Skeletal muscle tissue (tissue), 4 donors: ENCODE data around the gene CES4A. TPM values are rescaled to one million over a fixed set of nuclear protein-coding genes. Genes with fewer than 3 reads are reported as not detected.
A peak's percentile ranks its signal among the peaks of the same experiment; 100 is the strongest.

ENCODE experiments used
- H3K27ac ChIP-seq: one replicate; pipeline ENCODE4 v1.7.0; 2013; ENCODE audit warnings: mild to moderate bottlenecking, low read depth, low read length, inconsistent platforms
- H3K27me3 ChIP-seq, 3 donors: one replicate each; pipeline ENCODE4 v1.7.0; 2013; ENCODE audit warnings: low read length in 3 of 3; ENCODE audit not compliant: control insufficient read depth in 3 of 3, insufficient read depth in 3 of 3
- H3K36me3 ChIP-seq, 3 donors: one replicate each; pipeline ENCODE4 v1.7.0; 2013; ENCODE audit warnings: low read length in 3 of 3; ENCODE audit not compliant: control insufficient read depth in 3 of 3, insufficient read depth in 3 of 3
- H3K4me1 ChIP-seq, 3 donors: one replicate each; pipeline ENCODE4 v1.7.0; 2013; ENCODE audit warnings: low read length in 3 of 3, mild to moderate bottlenecking in 3 of 3; ENCODE audit not compliant: control insufficient read depth in 3 of 3, insufficient read depth in 3 of 3
- H3K4me3 ChIP-seq, 3 donors: one replicate each; pipeline ENCODE4 v1.7.0; 2013; ENCODE audit warnings: low read length in 3 of 3
- H3K9ac ChIP-seq, 3 donors: one replicate each; pipeline ENCODE4 v1.7.0; 2013; ENCODE audit warnings: low read length in 3 of 3, mild to moderate bottlenecking in 3 of 3, moderate library complexity in 2 of 3, low read depth in 1 of 3
- H3K9me3 ChIP-seq, 3 donors: one replicate each; pipeline ENCODE4 v1.7.0; 2013; ENCODE audit warnings: low read length in 3 of 3; ENCODE audit not compliant: control insufficient read depth in 3 of 3
- total RNA-seq: library from RNA; depleted of rRNA; stranded (reverse); fragments of >200 nt; gene quantifications from one replicate; pipeline ENCODE4 v1.2.3, GENCODE V29; 2014
- donor health status: Osteomylitis.

Gene CES4A
- total RNA-seq, 1 donor from 2014 or later = 1.0 TPM

GRCh38 chr16:66947302-66948065 lies 40.9 kb upstream of the CES4A start:
- H3K36me3 ChIP-seq = peaks cover 10 to 16% (median 15%) of the 10 kb centered on the region in 3 donors
- H3K4me3 ChIP-seq = peak overlapping the region; percentile 78 to 86 (median 82)
- H3K4me1 ChIP-seq = peaks cover 9 to 27% (median 12%) of the 10 kb centered on the region in 3 donors
- peak overlapping the region; percentile 79 to 94 (median 79) for H3K9ac ChIP-seq
- H3K27me3 ChIP-seq = peaks cover 0 to 3% (median 0%) of the 10 kb centered on the region in 3 donors
- no peaks in the 10 kb centered on the region for H3K9me3 ChIP-seq
- H3K27ac ChIP-seq = peak overlapping the region; percentile 79

DNA sequence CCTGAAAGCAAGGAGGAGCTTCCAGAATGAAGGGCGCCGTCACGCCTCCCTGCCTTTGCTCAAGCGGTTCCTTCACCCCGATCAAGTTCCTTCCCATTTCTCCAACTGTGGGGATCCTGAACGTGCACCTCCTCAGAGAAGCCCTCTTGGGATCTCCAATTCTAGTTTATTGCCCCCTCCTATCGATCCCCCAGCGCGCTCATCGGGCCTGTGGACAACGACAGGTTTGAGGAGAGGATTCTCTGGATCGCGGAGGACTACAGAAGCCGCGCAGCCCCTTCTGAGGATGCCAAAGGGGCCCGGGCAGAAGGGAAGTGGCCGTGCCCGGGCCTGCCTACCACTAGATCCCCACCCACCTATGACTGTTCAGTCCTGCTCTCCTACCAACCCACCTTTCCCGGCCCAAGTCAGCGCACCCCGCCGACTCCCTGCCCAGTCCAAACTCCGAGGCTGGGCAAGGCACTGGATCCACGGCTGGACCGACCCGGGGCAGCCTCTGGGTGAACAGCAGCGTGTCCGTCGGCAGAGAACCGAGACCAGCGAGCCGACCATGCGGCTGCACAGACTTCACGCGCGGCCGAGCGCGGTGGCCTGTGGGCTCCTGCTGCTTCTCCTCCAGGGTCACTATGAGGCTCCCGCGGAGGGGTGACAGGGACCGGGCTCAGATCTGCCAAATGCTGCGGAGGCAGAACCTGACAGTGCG lies 40.1 kb upstream of the CES4A start:
- H3K36me3 ChIP-seq = peaks cover 4 to 8% (median 8%) of the 10 kb centered on the region in 3 donors
- H3K27ac ChIP-seq = peak overlapping the region; percentile 79
- H3K27me3 ChIP-seq = peaks cover 0 to 3% (median 0%) of the 10 kb centered on the region in 3 donors
- no peaks in the 10 kb centered on the region for H3K9me3 ChIP-seq
- H3K9ac ChIP-seq = peak overlapping the region; percentile 79 to 94 (median 79)
- peak overlapping the region; percentile 78 to 86 (median 82) for H3K4me3 ChIP-seq
- H3K4me1 ChIP-seq = peaks cover 12 to 30% (median 14%) of the 10 kb centered on the region in 3 donors

DNA sequence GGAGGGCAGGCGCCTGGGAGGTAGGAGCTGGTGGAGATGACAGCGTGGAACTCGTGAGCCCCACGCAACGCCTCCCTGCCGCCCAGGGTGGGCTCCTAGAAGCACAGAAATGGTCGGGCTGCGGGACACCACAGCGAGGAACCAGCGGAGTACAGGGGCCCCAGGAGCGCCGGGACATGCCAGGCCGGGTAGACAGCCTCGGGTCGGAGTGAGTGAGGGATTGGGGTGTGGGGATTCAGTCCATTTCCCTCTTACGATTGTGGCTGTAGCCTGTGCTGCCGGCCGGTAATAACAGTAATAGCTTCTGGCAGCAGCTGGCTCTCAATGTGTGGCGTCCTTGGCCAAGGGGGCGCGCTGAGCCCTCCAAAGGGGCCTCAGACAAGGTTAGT lies 39.6 kb upstream of the CES4A start:
- Histone ChIP-seq H3K9me3 (no peaks in the 10 kb centered on the region), H3K36me3 (peaks cover 0 to 2% (median 2%) of the 10 kb centered on the region in 3 donors), H3K27ac (peak overlapping the region; percentile 79), H3K27me3 (peaks cover 0 to 3% (median 0%) of the 10 kb centered on the region in 3 donors), H3K4me3 (peak overlapping the region; percentile 78 to 86 (median 82)), H3K4me1 (peaks cover 12 to 35% (median 19%) of the 10 kb centered on the region in 3 donors), H3K9ac (peak overlapping the region; percentile 79 to 94 (median 79))

GRCh38 chr16:66949472-66949871 lies 38.9 kb upstream of the CES4A start:
- Histone ChIP-seq H3K36me3 (no peaks in the 10 kb centered on the region), H3K4me1 (peaks cover 12 to 37% (median 21%) of the 10 kb centered on the region in 3 donors), H3K9me3 (no peaks in the 10 kb centered on the region), H3K4me3 (peak overlapping the region; percentile 78 to 86 (median 82)), H3K27ac (peak overlapping the region; percentile 79), H3K9ac (peak overlapping the region; percentile 79 to 94 (median 79)), H3K27me3 (peaks cover 0 to 3% (median 0%) of the 10 kb centered on the region in 3 donors)

DNA sequence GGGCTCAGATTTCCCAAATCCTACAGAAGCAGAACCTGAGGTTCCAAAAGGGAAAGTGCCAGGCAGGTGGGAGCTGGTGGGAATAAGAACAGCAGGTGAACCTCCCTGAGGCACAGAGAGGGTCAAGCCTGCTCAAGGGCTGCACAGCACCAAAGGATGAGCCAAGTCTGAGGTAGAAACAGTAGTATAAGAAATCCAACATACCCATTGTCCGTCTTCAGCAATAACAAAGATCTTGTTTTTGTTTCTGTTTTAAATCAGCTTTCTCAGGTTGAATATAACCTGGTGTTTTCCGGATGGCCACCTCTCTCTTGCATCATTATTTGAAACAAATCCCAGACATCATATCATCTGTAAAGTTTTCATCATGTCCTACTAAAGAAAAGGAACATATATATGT lies 38.0 kb upstream of the CES4A start:
- peak overlapping the region; percentile 2 to 56 (median 38) for H3K4me3 ChIP-seq
- H3K9me3 ChIP-seq = no peaks in the 10 kb centered on the region
- H3K36me3 ChIP-seq = no peaks in the 10 kb centered on the region
- H3K27ac ChIP-seq = peak overlapping the region; percentile 11
- H3K27me3 ChIP-seq = peaks cover 0 to 3% (median 0%) of the 10 kb centered on the region in 3 donors
- H3K9ac ChIP-seq = peak overlapping the region in 2 of 3 donors; percentile 7 to 94
- peaks cover 12 to 37% (median 25%) of the 10 kb centered on the region in 3 donors for H3K4me1 ChIP-seq

DNA sequence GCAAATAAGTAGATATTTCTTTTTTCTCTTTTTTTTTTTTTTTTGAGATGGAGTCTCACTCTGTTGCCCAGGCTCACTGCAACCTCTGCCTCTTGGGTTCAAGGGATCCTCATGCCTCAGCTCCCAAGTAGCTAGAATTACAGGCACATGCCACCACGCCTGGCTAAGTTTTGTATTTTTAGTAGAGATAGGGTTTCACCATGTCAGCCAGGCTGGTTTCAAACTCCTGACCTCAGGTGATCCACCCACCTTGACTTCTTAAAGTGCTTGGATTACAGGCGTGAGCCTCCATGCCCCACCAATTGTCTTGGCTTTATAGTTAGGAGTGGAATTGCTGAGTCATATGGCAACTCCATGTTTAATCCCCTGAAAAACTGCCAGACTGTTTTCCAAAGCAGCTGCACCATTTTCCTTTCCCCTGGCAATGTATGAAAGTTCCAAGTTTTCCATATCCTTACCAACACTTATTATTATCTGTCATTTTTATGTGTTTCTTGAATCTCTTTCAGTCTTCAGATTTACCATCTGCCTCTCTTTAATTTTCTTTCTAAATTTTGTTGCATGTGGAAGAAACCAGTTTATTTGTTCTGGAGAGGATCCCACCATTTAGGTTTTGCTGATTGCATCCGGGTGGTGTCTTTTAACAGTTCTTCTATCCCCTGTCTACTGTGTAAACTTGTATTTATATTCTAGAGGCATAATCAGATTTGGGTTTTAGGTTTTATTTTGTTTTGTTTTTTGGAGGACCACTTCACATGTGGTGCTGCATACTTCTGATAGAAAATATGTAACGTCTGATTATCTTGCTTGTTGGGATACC lies 37.2 kb upstream of the CES4A start:
- Histone ChIP-seq H3K9ac (no peak overlapping the region), H3K27ac (peak overlapping the region; percentile 26), H3K4me1 (peaks cover 12 to 37% (median 25%) of the 10 kb centered on the region in 3 donors), H3K9me3 (no peaks in the 10 kb centered on the region), H3K27me3 (peaks cover 0 to 3% (median 0%) of the 10 kb centered on the region in 3 donors), H3K36me3 (no peaks in the 10 kb centered on the region), H3K4me3 (no peak overlapping the region)

DNA sequence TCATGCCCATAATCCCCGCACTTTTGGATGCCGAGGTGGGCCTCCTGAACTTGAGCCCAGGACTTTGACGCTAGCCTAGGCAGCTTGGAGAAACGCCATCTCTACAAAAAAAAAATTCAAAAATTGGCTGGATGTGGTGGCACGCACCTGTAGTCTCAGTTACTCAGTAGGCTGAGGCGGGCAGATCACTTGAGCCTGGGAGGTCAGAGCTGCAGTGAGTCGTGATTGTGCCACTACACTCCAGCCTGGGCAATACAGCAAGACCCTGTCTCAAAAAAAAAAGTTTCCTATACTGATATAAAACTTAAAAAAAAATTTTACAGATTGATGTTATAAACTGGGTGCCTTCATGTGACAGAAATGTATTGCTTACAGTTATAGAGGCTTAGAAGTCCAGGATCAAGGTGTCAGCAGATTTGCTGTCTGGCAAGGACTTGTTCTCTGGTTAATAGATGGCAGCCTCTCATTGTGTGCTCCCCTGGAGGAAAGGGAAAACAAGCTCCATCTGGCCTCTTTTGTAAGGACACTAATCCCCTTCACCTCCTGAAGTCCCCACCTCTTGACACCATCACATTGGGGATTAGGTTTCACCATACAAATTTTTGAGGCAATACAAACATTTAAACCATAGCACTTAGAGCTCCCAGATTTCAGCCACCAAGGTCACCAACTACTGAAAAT lies 35.8 kb upstream of the CES4A start:
- H3K9me3 ChIP-seq = no peaks in the 10 kb centered on the region
- no peak overlapping the region for H3K9ac ChIP-seq
- H3K27ac ChIP-seq = peak overlapping the region; percentile 1
- H3K4me3 ChIP-seq = peak overlapping the region in 1 of 3 donors; percentile 30
- peaks cover 10 to 29% (median 22%) of the 10 kb centered on the region in 3 donors for H3K4me1 ChIP-seq
- no peaks in the 10 kb centered on the region for H3K36me3 ChIP-seq
- H3K27me3 ChIP-seq = peaks cover 0 to 3% (median 0%) of the 10 kb centered on the region in 3 donors

GRCh38 chr16:66953462-66954096 lies 34.8 kb upstream of the CES4A start:
- no peaks in the 10 kb centered on the region for H3K9me3 ChIP-seq
- H3K36me3 ChIP-seq = no peaks in the 10 kb centered on the region
- H3K9ac ChIP-seq = peak overlapping the region; percentile 27 to 61 (median 40)
- H3K4me3 ChIP-seq = no peak overlapping the region
- H3K27ac ChIP-seq = peak overlapping the region; percentile 1
- H3K27me3 ChIP-seq = peaks cover 0 to 3% (median 0%) of the 10 kb centered on the region in 3 donors
- H3K4me1 ChIP-seq = peaks cover 3 to 25% (median 22%) of the 10 kb centered on the region in 3 donors
